HL-60 (cell line): ENCODE data around the gene AVP.
"Not testable (repeated sequence)": the region's sequence is repeated elsewhere in the genome, so short reads cannot be mapped to it uniquely, and the experiment has no call there.

Experiments
- DNase-seq, 2 experiments: peaks; one replicate each; pipeline ENCODE4 v3.0.0-alpha.2; 2010 to 2020; ENCODE audit warnings: low read depth in 1 of 2, low spot score in 1 of 2
- H3K27ac ChIP-seq: fragments of 250-450 bp; sonication (Bioruptor Pico); replicated peaks from 2 replicates; pipeline ENCODE4 v1.5.1; 2020; ENCODE audit warnings: mild to moderate bottlenecking, moderate library complexity
- H3K27me3 ChIP-seq: fragments of 250-450 bp; sonication (Bioruptor Pico); 2 replicates; pipeline ENCODE4 v1.5.1; 2021; ENCODE audit warnings: mild to moderate bottlenecking, moderate library complexity; ENCODE audit not compliant: insufficient read depth, poor library complexity, severe bottlenecking
- H3K4me3 ChIP-seq: replicated peaks from 2 replicates; pipeline ENCODE4 v1.5.1; 2011; ENCODE audit warnings: mild to moderate bottlenecking, control low read depth, low read length; ENCODE audit not compliant: insufficient read depth
- GABPA ChIP-seq: IDR thresholded peaks from 2 replicates; pipeline ENCODE4 v1.6.1; 2012; ENCODE audit warnings: low read depth
- POLR2AphosphoS5 ChIP-seq: IDR thresholded peaks from 2 replicates; pipeline ENCODE4 v1.6.1; 2012; ENCODE audit warnings: low read depth
- SPI1 ChIP-seq: IDR thresholded peaks from 2 replicates; pipeline ENCODE4 v1.6.1; 2012; ENCODE audit warnings: low read depth, mild to moderate bottlenecking, borderline replicate concordance
- TF ChIP-seq, protein P1 (sequence below): IDR thresholded peaks from one replicate; pipeline ENCODE4 v1.5.1; 2011; ENCODE audit warnings: low read length, control low read depth, inconsistent platforms; ENCODE audit not compliant: insufficient read depth
- TF ChIP-seq, protein P2 (sequence below): IDR thresholded peaks from 2 replicates; pipeline ENCODE4 v1.6.1; 2012; ENCODE audit warnings: low read depth; ENCODE audit not compliant: insufficient replicate concordance

AVP gene

DNA sequence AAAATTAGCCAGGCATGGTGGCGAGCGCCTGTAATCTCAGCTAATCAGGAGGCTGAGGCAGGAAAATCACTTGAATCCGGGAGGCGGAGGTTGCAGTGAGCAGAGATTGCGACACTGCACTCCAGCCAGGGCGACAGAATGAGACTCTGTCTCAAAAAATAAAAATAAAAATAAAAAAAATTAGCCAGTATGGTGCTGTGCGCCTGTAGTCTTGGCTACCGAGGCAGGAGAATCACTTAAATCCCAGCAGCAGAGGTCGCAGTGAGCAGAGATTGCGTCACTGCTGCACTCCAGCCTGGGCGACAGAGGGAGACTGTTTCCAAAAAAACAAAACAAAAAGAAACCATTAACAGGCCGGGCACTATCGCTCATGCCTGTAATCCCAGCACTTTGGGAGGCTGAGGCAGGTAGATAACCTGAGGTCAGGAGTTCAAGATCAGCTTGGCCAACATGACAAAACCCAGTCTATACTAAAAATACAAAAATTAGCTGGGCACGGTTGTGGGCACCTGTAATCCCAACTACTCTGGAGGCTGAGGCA is 33.4 kb upstream of the AVP start:
- TF ChIP-seq, protein P1, sequence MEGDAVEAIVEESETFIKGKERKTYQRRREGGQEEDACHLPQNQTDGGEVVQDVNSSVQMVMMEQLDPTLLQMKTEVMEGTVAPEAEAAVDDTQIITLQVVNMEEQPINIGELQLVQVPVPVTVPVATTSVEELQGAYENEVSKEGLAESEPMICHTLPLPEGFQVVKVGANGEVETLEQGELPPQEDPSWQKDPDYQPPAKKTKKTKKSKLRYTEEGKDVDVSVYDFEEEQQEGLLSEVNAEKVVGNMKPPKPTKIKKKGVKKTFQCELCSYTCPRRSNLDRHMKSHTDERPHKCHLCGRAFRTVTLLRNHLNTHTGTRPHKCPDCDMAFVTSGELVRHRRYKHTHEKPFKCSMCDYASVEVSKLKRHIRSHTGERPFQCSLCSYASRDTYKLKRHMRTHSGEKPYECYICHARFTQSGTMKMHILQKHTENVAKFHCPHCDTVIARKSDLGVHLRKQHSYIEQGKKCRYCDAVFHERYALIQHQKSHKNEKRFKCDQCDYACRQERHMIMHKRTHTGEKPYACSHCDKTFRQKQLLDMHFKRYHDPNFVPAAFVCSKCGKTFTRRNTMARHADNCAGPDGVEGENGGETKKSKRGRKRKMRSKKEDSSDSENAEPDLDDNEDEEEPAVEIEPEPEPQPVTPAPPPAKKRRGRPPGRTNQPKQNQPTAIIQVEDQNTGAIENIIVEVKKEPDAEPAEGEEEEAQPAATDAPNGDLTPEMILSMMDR: peak; percentile 55
- H3K4me3 ChIP-seq, H3K27me3 ChIP-seq: not testable (repeated sequence)
- DNase-seq: peak; percentile 65 to 82
- peak overlapping the region; percentile 30 for H3K27ac ChIP-seq

DNA sequence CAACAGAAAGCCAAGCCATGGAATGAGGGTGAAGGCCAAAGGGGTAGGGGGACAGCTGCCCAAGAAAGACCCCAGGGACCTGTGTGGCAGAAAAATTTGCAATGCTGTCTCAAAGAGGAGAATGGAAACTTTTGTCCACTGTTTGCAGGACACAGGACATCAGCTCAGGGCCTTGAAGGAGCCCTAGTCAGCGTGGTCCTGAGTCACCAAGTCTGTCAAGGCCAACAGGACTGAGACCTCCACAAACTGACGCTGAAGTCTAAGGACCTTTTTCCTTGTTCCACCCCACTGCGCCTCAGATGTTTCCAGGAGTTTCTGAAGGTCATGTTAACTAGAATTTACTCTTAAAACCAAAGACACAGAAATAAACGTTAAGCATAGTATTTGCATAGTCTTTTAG is 31.8 kb upstream of the AVP start:
- DNase-seq: no peak
- no peak overlapping the region for H3K27ac ChIP-seq
- no peaks in the 10 kb centered on the region for H3K27me3 ChIP-seq
- no peak overlapping the region for H3K4me3 ChIP-seq
- TF ChIP-seq, protein P2, sequence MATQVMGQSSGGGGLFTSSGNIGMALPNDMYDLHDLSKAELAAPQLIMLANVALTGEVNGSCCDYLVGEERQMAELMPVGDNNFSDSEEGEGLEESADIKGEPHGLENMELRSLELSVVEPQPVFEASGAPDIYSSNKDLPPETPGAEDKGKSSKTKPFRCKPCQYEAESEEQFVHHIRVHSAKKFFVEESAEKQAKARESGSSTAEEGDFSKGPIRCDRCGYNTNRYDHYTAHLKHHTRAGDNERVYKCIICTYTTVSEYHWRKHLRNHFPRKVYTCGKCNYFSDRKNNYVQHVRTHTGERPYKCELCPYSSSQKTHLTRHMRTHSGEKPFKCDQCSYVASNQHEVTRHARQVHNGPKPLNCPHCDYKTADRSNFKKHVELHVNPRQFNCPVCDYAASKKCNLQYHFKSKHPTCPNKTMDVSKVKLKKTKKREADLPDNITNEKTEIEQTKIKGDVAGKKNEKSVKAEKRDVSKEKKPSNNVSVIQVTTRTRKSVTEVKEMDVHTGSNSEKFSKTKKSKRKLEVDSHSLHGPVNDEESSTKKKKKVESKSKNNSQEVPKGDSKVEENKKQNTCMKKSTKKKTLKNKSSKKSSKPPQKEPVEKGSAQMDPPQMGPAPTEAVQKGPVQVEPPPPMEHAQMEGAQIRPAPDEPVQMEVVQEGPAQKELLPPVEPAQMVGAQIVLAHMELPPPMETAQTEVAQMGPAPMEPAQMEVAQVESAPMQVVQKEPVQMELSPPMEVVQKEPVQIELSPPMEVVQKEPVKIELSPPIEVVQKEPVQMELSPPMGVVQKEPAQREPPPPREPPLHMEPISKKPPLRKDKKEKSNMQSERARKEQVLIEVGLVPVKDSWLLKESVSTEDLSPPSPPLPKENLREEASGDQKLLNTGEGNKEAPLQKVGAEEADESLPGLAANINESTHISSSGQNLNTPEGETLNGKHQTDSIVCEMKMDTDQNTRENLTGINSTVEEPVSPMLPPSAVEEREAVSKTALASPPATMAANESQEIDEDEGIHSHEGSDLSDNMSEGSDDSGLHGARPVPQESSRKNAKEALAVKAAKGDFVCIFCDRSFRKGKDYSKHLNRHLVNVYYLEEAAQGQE: no peak
- TF ChIP-seq GABPA: no peak
- TF ChIP-seq, protein P1: no peak
- TF ChIP-seq POLR2AphosphoS5: no peak
- TF ChIP-seq SPI1: no peak

DNA sequence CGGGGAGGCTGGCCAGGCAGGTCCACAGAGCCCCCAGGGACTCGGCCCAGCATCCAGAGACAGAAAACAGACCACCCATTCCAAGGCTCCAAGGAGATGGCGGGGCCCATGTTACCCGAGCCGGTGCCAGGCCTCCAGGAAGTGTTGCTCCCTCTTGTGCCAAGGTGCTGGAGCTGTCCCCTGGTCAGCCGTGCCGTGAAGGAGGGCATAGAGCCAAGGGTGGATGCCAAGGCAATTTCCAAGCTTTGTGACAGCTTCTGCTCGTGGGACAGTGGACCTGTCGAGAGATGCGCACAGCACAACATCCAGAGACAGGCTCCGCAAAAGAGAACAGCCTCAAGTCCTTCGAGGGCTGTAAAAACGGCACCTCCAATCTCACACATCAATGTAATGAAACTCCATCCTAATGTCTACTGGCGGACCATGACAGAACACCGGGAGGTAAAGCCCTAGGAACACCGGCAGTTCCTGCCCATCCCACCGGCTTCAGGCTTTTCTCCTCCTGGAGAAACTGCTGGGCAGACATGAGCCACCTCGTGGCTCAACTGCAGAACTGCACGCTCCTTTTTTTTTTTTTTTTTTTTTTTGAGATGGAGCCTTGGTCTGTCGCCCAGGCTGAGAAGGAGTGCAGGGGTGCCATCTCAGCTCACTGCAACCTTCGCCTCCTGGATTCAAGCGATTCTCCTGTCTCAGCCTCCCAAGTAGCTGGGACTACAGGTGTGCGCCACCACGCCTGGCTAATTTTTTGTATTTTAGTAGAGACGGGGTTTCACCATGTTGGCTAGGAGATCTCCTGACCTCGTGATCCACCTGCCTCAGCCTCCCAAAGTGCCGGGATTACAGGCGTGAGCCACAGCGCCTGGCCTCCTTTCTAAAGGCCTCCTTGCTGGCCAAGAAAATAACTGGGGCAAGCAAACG is 30.9 kb upstream of the AVP start:
- Histone ChIP-seq H3K27me3 (no peaks in the 10 kb centered on the region), H3K27ac (no peak overlapping the region), H3K4me3 (no peak overlapping the region)
- no peak for DNase-seq
- no peak for TF ChIP-seq SPI1
- no peak for TF ChIP-seq GABPA
- TF ChIP-seq, protein P2: no peak
- TF ChIP-seq, protein P1: peak; percentile 61

DNA sequence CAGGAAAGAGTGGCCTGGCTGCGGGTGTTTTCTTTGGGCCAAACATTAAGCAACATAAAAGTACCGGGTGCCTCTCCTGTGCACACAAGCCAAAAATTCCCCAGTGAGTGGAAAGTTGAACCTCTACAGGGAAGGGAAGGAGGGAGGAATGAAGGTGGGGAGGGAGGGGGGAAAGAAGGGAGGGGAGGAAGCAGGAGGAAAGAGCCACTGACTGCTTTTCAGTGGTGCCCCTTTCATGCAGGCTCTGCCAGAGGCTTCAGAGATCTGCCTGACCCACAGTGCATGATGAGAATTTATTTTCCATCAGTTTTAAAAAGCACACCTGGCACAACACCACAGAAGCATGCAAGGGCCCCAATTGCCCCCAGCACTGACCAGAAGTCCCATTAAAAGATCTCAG is 27.5 kb upstream of the AVP start:
- Histone ChIP-seq H3K27me3 (no peaks in the 10 kb centered on the region), H3K27ac (peak overlapping the region; percentile 31; the same call in 1 of the 2 replicates), H3K4me3 (no peak overlapping the region)
- no peak for TF ChIP-seq SPI1
- TF ChIP-seq, protein P2: no peak
- no peak for TF ChIP-seq POLR2AphosphoS5
- no peak for TF ChIP-seq GABPA
- TF ChIP-seq, protein P1: no peak
- DNase-seq: no peak
